SK-N-SH (cell line): ENCODE data around the gene GJC3. TPM values are rescaled to one million over a fixed set of nuclear protein-coding genes. Genes with fewer than 3 reads are reported as not detected.

Experiments
- CTCF ChIA-PET: fragments of 300-600, 350-600 bp; formaldehyde crosslinking; extraction: SDS; loops from one replicate; lab custom pipeline; 2021; lab: Yijun Ruan, JAX
- POLR2A ChIA-PET: fragments of 350-600 bp; sonication (Branson Sonifier 250); formaldehyde crosslinking; extraction: SDS; loops from one replicate; lab custom pipeline; 2020; ENCODE audit warnings: antibody characterized with exemption, inconsistent platforms; lab: Yijun Ruan, JAX
- DNase-seq: peaks from one replicate; pipeline ENCODE4 v3.0.0; 2012
- H2AFZ ChIP-seq: fragments of 200-600 bp; sonication (generic); 2 replicates; pipeline ENCODE4 v1.8.1; 2016; ENCODE audit warnings: antibody characterized with exemption, mild to moderate bottlenecking, low read depth
- H3F3A ChIP-seq: fragments of 200-600 bp; sonication (generic); replicated peaks from 2 replicates; pipeline ENCODE3; 2016; ENCODE audit warnings: antibody characterized with exemption, mild to moderate bottlenecking; ENCODE audit not compliant: insufficient read depth
- H3K27ac ChIP-seq, 2 experiments: fragments of 200-500 bp in 1 of 2; fragments of 200-600 bp in 1 of 2; sonication (Bioruptor generic) in 1 of 2; sonication (generic), shearing (Covaris generic) in 1 of 2; 2 replicates each; pipeline versions ENCODE4 v1.5.1 to v1.6.1; 2014 to 2016; ENCODE audit warnings: low read depth in 2 of 2, inconsistent platforms in 1 of 2, low read length in 1 of 2, mild to moderate bottlenecking in 1 of 2, mixed read lengths in 1 of 2
- H3K27me3 ChIP-seq: fragments of 200-600 bp; sonication (generic), shearing (Covaris generic); 2 replicates; pipeline ENCODE4 v1.6.1; 2016; ENCODE audit warnings: mixed run types; ENCODE audit not compliant: insufficient read depth
- H3K36me3 ChIP-seq, 2 experiments: fragments of 200-500 bp in 1 of 2; fragments of 200-600 bp in 1 of 2; sonication (Bioruptor generic) in 1 of 2; sonication (generic) in 1 of 2; replicated peaks in 1 of 2; 2 replicates each; pipeline versions ENCODE3 to v1.5.1; 2014 to 2016; ENCODE audit warnings: low read length in 1 of 2, mild to moderate bottlenecking in 1 of 2; ENCODE audit not compliant: insufficient read depth in 2 of 2, control insufficient read depth in 1 of 2
- H3K4me1 ChIP-seq, 2 experiments: fragments of 200-500 bp in 1 of 2; fragments of 200-600 bp in 1 of 2; sonication (Bioruptor generic) in 1 of 2; sonication (generic), shearing (Covaris generic) in 1 of 2; 2 replicates each; pipeline versions ENCODE4 v1.5.1 to v1.6.1; 2014 to 2016; ENCODE audit warnings: low read depth in 1 of 2, low read length in 1 of 2, mixed run types in 1 of 2; ENCODE audit not compliant: insufficient read depth in 2 of 2, control insufficient read depth in 1 of 2
- H3K4me2 ChIP-seq: fragments of 200-600 bp; sonication (generic), shearing (Covaris generic); 2 replicates; pipeline ENCODE4 v1.6.1; 2017; ENCODE audit warnings: mixed run types
- H3K4me3 ChIP-seq, 2 experiments: fragments of 200-500 bp in 1 of 2; fragments of 200-600 bp in 1 of 2; sonication (Bioruptor generic) in 1 of 2; sonication (generic), shearing (Covaris generic) in 1 of 2; 2 replicates each; pipeline versions ENCODE4 v1.5.1 to v1.8.1; 2014 to 2016; ENCODE audit warnings: low read depth in 2 of 2, inconsistent platforms in 1 of 2, low read length in 1 of 2, mild to moderate bottlenecking in 1 of 2, mixed read lengths in 1 of 2, moderate library complexity in 1 of 2
- H3K79me2 ChIP-seq: fragments of 200-600 bp; sonication (generic); 2 replicates; pipeline ENCODE4 v1.8.1; 2017; ENCODE audit warnings: mild to moderate bottlenecking; ENCODE audit not compliant: insufficient read depth
- H3K9ac ChIP-seq: fragments of 200-600 bp; sonication (generic); 2 replicates; pipeline ENCODE4 v1.6.1; 2017; ENCODE audit warnings: mixed run types
- H3K9me2 ChIP-seq: fragments of 200-600 bp; sonication (generic); 2 replicates; pipeline ENCODE4 v1.6.1; 2017; ENCODE audit warnings: mixed run types
- H3K9me3 ChIP-seq: fragments of 200-600 bp; sonication (generic); 2 replicates; pipeline ENCODE4 v1.6.1; 2017; ENCODE audit warnings: mixed run types, mild to moderate bottlenecking, moderate library complexity
- H4K20me1 ChIP-seq: fragments of 200-600 bp; sonication (generic); 2 replicates; pipeline ENCODE4 v1.6.1; 2017; ENCODE audit warnings: mild to moderate bottlenecking, mixed run types; ENCODE audit not compliant: insufficient read depth
- CHD2 ChIP-seq: fragments of 150-350 bp; IDR thresholded peaks from 2 replicates; pipeline ENCODE4 v1.6.1; 2018; ENCODE audit warnings: low read length; ENCODE audit not compliant: partially characterized antibody
- CTCF ChIP-seq: fragments of 200-600 bp; sonication (generic); IDR thresholded peaks from 2 replicates; pipeline ENCODE4 v1.6.1; 2017; ENCODE audit warnings: antibody characterized with exemption, mild to moderate bottlenecking, moderate library complexity
- ELF1 ChIP-seq: IDR thresholded peaks from 2 replicates; pipeline ENCODE4 v1.4.0; 2012
- EZH2phosphoT487 ChIP-seq: fragments of 200-600 bp; sonication (generic); IDR thresholded peaks from 2 replicates; pipeline ENCODE4 v1.6.1; 2017; ENCODE audit warnings: low read depth, mixed run types, mild to moderate bottlenecking, antibody characterized with exemption, moderate library complexity, borderline replicate concordance
- FOXM1 ChIP-seq: IDR thresholded peaks from 2 replicates; pipeline ENCODE4 v1.4.0; 2012; ENCODE audit warnings: low read depth, mild to moderate bottlenecking
- NFIC ChIP-seq: IDR thresholded peaks from 2 replicates; pipeline ENCODE4 v1.4.0; 2012; ENCODE audit warnings: borderline replicate concordance
- NRF1 ChIP-seq: IDR thresholded peaks from 2 replicates; pipeline ENCODE4 v1.6.1; 2012; ENCODE audit warnings: low read depth, mild to moderate bottlenecking, low read length
- PBX3 ChIP-seq: IDR thresholded peaks from 2 replicates; pipeline ENCODE4; 2012
- POLR2AphosphoS5 ChIP-seq: IDR thresholded peaks from 2 replicates; pipeline ENCODE4 v1.6.1; 2012; ENCODE audit warnings: low read depth, low read length
- RAD21 ChIP-seq: IDR thresholded peaks from 2 replicates; pipeline ENCODE4 v1.6.1; 2012; ENCODE audit warnings: mild to moderate bottlenecking, low read length
- REST ChIP-seq: IDR thresholded peaks from 2 replicates; pipeline ENCODE4 v1.6.1; 2012; ENCODE audit warnings: mild to moderate bottlenecking, low read depth, low read length, moderate library complexity
- RFX5 ChIP-seq: IDR thresholded peaks from 2 replicates; pipeline ENCODE4 v1.6.1; 2012; ENCODE audit warnings: mild to moderate bottlenecking, improper control_type of control experiment, low read length
- TCF12 ChIP-seq: IDR thresholded peaks from 2 replicates; pipeline ENCODE4 v1.4.0; 2012
- YY1 ChIP-seq: IDR thresholded peaks from 2 replicates; pipeline ENCODE4 v1.4.0; 2012; ENCODE audit warnings: low read depth, mild to moderate bottlenecking
- WGBS: methylation state at CpG from one replicate; pipeline ENCODE4 v1.1.6; 2017; ENCODE audit warnings: low lambda C conversion rate; 5-methylcytosine and 5-hydroxymethylcytosine counted together
- polyA plus RNA-seq, 3 experiments: library from polyadenylated mRNA; depleted of rRNA; stranded (reverse); fragments of >200 nt; gene quantifications; 2 replicates each; pipeline ENCODE4 v1.2.3, GENCODE V29; 2012

The GJC3 gene
- polyA plus RNA-seq, 1 of the 3 experiments (the other 2 are of a cell fraction), result not detected

GRCh38 chr7:99943641-99944496 is 14.4 kb upstream of the GJC3 start:
- Histone ChIP-seq H4K20me1 (no peaks in the 10 kb centered on the region), H3K27me3 (0 out of 2 replicates have a peak, but pooled peaks cover 5% of the 10 kb centered on the region), H3K4me3 (no peak overlapping the region), H3K9ac (no peak overlapping the region), H3K4me2 (no peak overlapping the region), H2AFZ (no peak overlapping the region), H3K9me3 (no peaks in the 10 kb centered on the region), H3K27ac (no peak overlapping the region), H3K36me3 (no peaks in the 10 kb centered on the region), H3F3A (no peaks in the 10 kb centered on the region), H3K79me2 (no peaks in the 10 kb centered on the region), H3K4me1 (no peaks in the 10 kb centered on the region), H3K9me2 (no peaks in the 10 kb centered on the region)
- TF ChIP-seq YY1 (no peak), EZH2phosphoT487 (no peak), REST (no peak)
- POLR2A ChIA-PET, result no interaction called here
- 15% methylated on average over 14 of the region's 14 CpGs for WGBS
- no peak for DNase-seq
- CTCF ChIA-PET, result interaction anchor here (0.9 to 1.9 kb wide), 6 partner anchors 14 to 51 kb away, joined by 3 to 7 read pairs (median 4); partner anchors contain the start of gene GJC3

- CTCF ChIA-PET, result interaction anchor here (1.0 to 2.0 kb wide), 5 partner anchors 9 to 41 kb away, joined by 4 to 9 read pairs (median 4); partner anchors contain the start of genes GJC3 and TRIM4
- Histone ChIP-seq H3K36me3 (no peaks in the 10 kb centered on the region), H3K9me3 (no peaks in the 10 kb centered on the region), H3K79me2 (no peaks in the 10 kb centered on the region), H3K4me3 (no peak overlapping the region), H3K27me3 (peaks cover 7% of the 10 kb centered on the region; the same call in 1 of the 2 replicates), H3K9me2 (no peaks in the 10 kb centered on the region), H3K9ac (no peak overlapping the region), H3K4me1 (no peaks in the 10 kb centered on the region), H4K20me1 (no peaks in the 10 kb centered on the region), H2AFZ (no peak overlapping the region), H3K27ac (no peak overlapping the region), H3F3A (no peaks in the 10 kb centered on the region), H3K4me2 (no peak overlapping the region)
- no peak for DNase-seq
- WGBS, result 27% methylated on average over 2 of the region's 2 CpGs
- POLR2A ChIA-PET, result no interaction called here
- no peak for TF ChIP-seq NRF1
- TF ChIP-seq ELF1, result no peak
- TF ChIP-seq REST, result no peak
- no peak for TF ChIP-seq FOXM1
- no peak for TF ChIP-seq TCF12
- no peak for TF ChIP-seq PBX3
- no peak for TF ChIP-seq CTCF
- TF ChIP-seq RFX5, result no peak
- no peak for TF ChIP-seq CHD2
- no peak for TF ChIP-seq NFIC
- TF ChIP-seq POLR2AphosphoS5, result no peak
- no peak for TF ChIP-seq RAD21
These were observed 8.9 kb upstream of the GJC3 start for GRCh38 chr7:99938296-99938695.
